ENCODE data around the gene POLR2E.

DNA sequence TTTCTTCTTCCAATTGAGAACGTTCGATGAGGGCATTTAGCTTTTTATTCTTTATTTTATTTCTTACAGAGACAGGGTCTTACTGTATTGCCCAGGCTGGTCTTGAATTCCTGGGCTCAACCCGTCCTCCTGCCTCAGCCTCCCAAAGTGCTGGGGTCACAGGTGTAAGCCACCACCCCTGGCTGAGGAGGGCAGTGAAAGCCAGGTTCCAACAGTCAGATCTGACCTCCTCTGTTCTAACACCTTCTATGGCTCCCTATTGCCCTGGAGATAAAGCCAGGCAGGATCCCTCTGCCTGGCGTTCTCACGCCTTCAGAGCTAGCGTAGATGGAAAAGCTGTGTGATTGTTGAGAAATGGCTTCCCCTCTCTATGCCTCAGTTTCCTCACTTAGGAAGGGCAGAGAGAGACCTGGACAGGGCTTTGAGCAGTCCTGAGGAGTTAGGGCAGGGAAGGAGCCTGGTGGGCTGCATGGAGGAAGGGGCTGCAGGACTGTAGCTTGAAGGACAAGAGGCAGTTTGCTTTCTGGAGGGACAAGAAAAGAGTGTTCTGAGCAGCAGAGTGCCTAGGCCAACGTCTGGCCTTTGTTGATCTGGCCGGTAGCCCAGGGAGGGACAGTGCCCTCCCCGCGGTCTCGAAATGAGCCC is 22.7 kb downstream of the POLR2E start:
- TF ChIP-seq, protein P1, sequence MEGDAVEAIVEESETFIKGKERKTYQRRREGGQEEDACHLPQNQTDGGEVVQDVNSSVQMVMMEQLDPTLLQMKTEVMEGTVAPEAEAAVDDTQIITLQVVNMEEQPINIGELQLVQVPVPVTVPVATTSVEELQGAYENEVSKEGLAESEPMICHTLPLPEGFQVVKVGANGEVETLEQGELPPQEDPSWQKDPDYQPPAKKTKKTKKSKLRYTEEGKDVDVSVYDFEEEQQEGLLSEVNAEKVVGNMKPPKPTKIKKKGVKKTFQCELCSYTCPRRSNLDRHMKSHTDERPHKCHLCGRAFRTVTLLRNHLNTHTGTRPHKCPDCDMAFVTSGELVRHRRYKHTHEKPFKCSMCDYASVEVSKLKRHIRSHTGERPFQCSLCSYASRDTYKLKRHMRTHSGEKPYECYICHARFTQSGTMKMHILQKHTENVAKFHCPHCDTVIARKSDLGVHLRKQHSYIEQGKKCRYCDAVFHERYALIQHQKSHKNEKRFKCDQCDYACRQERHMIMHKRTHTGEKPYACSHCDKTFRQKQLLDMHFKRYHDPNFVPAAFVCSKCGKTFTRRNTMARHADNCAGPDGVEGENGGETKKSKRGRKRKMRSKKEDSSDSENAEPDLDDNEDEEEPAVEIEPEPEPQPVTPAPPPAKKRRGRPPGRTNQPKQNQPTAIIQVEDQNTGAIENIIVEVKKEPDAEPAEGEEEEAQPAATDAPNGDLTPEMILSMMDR (conservative IDR thresholded peaks at IDR 0.05; ENCODE audit: low read length), result no peak
- no peak for TF ChIP-seq EZH2phosphoT487 (IDR thresholded peaks at IDR 0.05; ENCODE audit: borderline replicate concordance)

All from Loucy (cell line).